ENCODE measurements around the gene AHSP.
"Not testable (repeated sequence)": the region's sequence is repeated elsewhere in the genome, so short reads cannot be mapped to it uniquely, and the experiment has no call there.

The AHSP gene

DNA sequence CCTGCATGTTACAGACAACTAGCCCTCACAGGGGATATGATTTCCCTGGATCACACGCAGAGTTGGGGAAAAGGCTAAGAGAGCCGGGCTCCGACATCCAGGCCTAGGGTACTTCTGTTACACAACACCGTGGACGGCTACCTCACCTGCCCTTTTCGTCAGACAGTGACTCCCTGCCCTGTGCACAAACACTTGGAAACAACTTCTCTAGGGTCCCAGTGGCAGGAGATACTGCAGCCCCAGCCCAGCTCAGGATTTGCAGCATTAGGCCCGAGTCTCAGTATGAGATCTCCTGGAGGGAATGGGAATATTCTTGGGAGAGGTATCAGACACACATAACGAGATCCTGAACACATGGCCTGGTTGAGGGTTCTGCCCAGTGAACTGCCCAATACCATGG lies 27.8 kb upstream of the AHSP start:
- FAIRE-seq (no peak), DNase-seq (ENCODE audit: insufficient read length, low spot score) (no peak)

GRCh38 chr16:31501226-31501965 lies 26.3 kb upstream of the AHSP start:
- DNase-seq (ENCODE audit: insufficient read length, low spot score) (no peak), FAIRE-seq (no peak)

- DNase-seq (ENCODE audit: insufficient read length, low spot score) (no peak), FAIRE-seq (no peak)
Measured at GRCh38 chr16:31501966-31502348, 25.7 kb upstream of the AHSP start.

- DNase-seq (ENCODE audit: insufficient read length, low spot score): no peak
- FAIRE-seq: no peak
Measured at GRCh38 chr16:31502981-31503380, 24.7 kb upstream of the AHSP start.

DNA sequence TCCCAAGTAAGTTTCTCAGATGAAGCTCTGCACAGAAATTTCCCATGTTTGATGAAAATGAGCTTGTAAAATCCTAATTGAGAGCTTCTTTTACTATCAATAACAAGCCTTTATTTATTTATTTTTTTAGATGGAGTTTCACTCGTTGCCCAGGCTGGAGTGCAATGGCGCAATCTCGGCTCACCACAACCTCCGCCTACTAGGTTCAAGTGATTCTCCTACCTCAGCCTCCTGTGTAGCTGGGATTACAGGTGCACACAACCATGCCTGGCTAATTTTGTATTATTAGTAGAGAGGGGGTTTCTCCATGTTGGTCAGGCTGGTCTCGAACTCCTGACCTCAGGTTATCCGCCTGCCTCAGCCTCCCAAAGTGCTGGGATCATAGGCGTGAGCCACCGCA lies 24.1 kb upstream of the AHSP start:
- not testable (repeated sequence) for DNase-seq (ENCODE audit: insufficient read length, low spot score); FAIRE-seq

DNA sequence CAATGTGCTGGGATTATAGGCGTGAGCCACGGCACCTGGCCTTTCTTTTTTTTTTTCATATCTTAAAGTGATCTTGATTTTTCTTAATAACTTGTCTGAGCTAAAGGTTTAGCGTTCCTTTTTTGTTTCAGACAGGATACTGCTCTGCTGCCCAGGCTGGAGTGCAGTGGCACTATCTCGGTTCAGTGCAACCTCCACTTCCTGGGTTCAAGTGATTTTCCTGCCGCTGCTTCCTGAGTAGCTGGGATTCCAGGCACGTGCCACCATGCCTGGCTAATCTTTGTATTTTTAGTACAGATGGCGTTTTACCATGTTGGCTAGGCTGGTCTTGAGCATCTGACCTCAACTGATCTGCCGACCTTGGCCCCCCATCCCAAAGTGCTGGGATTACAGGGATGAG lies 23.5 kb upstream of the AHSP start:
- no peak for FAIRE-seq
- no peak for DNase-seq (ENCODE audit: insufficient read length, low spot score)

DNA sequence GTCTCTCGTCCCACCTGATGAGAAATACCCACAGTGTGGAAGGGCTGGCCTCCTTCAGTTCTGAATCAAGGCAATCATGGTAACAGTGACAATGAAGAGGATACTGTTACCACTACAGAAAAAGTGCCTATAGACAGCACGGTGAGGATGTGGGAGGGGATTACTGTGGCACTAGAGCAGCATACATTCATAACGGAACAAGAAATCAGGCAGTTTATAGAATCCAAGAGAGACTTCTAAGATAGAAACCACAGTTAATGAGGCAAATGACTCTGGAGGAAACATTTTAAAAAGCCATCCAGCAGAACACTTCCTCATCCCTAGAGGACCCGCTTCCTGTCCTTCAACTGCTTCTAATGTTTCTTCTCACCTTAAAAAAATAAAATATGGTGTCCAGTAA lies 22.2 kb upstream of the AHSP start:
- FAIRE-seq: no peak
- DNase-seq (ENCODE audit: insufficient read length, low spot score): no peak

GRCh38 chr16:31507617-31507928 lies 20.1 kb upstream of the AHSP start:
- FAIRE-seq (no peak), DNase-seq (ENCODE audit: insufficient read length, low spot score) (no peak)

DNA sequence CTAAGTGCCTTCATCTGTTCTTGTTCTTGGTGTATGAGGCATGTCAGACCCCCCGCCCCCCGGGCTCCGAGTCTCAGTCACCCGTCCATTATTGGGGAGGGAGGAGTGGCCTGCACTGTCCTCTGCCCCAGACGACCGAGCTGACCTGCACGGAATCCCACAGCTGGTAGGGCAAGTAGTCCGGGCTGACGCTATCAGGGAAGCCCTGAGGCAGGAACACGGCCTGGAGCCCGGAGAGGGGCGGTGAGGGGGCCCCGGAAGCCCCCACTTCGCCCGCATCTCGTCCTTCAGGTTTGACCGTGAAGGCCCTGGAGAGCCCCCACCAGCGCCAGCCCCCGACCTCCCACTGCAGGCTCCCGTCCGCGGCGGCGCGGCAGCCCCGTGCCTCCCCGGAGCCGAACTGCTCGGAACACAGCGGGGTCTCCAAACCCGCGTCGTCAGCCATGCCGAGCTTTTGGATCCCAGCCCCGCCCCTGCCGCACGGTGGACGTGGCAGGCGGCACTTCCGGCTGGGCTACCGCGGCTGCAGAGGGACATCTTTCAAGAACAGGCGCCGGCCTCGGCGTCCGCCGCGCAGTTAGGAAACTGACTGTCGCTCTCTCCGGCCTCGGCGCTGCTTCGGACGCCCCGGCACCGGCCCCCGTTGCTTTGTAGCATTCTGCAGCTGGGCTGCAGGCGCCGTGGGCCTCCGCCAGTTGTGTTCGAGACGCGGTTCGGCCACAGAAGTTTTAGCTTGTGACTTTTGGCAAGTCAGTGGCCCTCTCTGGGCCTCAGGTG lies 19.6 kb upstream of the AHSP start, which contains the start of gene RUSF1:
Gene RUSF1 (minus strand): TSS at position 463 of the 777 bp plus-strand sequence. CDS start 18 bp downstream, at position 445.
- DNase-seq (ENCODE audit: insufficient read length, low spot score) (peak; percentile 83), FAIRE-seq (peak; percentile 47)

DNA sequence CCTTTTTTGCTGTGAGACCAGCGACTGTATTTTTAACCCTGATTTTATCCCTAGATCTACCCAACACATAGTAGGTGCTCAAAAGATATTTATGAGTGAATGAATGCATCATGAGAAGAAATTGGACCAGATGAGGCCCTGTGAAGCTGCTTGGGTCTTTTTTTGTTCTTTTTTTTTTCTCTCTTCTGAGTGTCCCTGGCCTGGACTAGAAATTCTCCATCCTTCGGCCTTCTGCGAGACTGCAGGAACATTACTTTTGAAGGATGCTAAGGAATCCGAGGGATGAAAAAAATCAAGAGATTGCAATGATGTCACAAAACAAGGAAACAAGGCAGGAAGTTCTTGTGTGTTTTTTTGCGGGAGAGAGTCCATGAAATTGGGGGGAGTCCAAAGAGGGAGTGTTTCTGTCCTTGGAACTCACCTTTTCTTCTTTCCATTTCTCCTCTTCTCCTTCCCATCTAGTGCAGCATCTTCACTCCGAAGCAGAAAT lies 18.9 kb upstream of the AHSP start:
- DNase-seq (ENCODE audit: insufficient read length, low spot score) (no peak), FAIRE-seq (peak; percentile 61)

DNA sequence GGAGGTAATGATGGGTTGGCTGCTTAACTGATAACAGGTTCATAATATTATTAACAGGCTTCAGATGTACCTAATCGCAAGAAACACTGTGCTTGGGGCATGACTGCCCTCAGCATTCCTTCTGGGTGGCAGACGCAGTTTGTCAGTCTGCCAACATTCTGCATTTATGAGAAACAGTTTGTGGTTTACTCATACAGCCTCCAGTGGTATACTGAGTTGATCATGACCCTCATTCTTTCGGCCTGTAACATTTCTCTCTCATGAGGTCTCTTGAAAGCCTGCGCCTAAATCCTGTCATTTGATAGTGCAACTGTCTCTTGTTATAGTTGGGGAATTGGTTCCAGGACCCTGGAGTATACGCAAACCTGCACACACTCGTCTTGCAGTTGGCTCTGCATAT lies 14.6 kb upstream of the AHSP start:
- DNase-seq (ENCODE audit: insufficient read length, low spot score): no peak
- no peak for FAIRE-seq

- FAIRE-seq (no peak), DNase-seq (ENCODE audit: insufficient read length, low spot score) (no peak)
Measured at GRCh38 chr16:31513884-31514283, 13.8 kb upstream of the AHSP start.

- no peak for FAIRE-seq
- no peak for DNase-seq (ENCODE audit: insufficient read length, low spot score)
Measured at GRCh38 chr16:31517800-31518402, 9.8 kb upstream of the AHSP start.

DNA sequence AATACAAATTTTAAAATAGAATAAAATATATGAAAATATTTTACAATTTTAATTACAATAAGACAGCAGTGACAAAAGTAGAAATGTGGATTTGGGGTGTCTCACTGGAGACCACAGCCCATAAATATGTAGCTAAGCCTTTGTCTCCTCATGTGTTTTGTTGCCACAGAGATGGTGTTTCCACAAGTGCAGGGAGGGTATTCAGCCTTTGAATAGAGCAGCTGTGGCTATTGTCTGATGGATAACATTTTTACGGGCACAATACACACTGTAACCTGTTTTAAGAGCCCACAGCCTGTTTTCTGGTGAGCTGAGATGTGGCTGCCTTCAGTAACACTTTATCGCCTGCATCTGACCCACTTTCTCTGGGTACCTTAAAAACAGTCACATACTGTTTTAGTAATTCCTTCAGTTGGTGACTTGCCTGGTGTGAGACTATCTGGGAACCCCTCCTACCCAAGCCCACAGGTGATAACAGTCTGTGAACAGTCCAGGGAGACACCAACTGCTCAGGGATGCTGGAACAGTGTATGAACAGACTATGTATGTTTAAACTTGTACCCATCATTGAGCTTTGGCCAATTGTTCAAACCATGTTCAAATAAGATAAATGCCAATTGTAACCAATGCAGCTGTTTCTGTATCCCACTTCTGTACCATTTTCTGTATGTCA lies 7.8 kb upstream of the AHSP start:
- FAIRE-seq (no peak), DNase-seq (ENCODE audit: insufficient read length, low spot score) (no peak)

GRCh38 chr16:31521368-31521767 lies 6.3 kb upstream of the AHSP start:
- no peak for DNase-seq (ENCODE audit: insufficient read length, low spot score)
- no peak for FAIRE-seq

DNA sequence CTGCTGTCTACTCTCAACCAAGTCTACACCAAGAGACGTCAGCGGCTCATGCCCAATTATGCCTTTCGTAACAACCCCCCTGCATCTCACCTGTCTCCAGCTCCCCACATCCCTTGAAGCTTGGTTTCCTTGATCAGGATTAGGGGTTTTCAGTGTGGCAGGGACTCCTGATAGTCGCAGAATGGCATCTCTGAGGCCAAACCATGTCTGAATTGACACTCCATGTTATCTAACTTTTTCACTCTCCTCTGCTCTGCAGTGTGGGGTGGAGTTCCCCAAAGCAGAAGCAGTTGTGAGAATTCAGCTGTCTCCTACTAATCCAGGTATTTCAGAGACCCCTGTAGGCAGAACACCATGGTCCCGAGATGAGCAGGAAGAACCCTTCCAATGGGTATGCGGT lies 5.6 kb upstream of the AHSP start:
- FAIRE-seq (no peak), DNase-seq (ENCODE audit: insufficient read length, low spot score) (no peak)

- not testable (repeated sequence) for FAIRE-seq; DNase-seq (ENCODE audit: insufficient read length, low spot score)
Measured at GRCh38 chr16:31523768-31524167, 3.9 kb upstream of the AHSP start.

DNA sequence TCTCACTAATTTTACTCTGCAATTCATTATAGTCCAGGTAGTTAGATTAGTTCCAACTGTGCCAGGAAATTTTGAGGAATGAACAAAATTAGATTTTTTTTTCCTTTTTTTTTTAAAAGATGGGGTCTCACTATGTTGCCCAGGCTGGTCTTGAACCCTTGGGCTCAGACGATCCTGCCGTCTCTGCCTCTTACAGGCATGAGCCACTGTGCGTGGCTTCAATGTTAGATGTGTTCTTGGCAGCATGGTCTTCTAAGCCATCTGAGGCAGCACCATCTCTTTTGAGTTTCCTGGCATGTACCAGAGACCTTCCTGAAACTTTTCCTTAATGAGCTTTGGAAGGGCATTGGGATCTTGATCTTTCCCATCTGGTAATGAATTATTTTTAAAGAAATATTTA lies 2.6 kb upstream of the AHSP start:
- DNase-seq (ENCODE audit: insufficient read length, low spot score) (no peak), FAIRE-seq (no peak)

DNA sequence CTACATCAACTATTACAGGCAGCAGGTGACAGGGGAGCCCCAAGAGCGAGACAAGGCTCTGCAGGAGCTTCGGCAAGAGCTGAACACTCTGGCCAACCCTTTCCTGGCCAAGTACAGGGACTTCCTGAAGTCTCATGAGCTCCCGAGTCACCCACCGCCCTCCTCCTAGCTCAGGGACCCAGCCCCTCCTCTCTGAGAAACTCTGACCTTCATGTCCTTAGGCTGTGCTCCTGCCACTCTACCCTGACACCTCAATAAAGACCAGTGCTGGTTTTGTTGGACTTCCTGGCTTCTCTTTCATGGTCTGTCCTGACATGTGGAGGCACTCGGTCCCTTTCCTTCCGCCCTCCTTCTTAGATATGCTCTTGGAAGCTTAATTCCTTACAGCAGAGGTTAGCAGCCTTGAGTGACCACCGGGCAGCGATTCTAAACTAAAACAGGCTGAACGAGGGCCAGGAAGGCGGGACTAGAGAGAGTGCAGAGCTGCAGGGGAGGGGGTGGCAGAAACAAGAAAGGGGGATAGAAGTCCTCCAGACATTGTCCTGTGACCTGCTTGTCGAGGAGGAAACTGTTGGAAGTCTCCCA lies 915 bp downstream of the AHSP start:
- DNase-seq (ENCODE audit: insufficient read length, low spot score): no peak
- no peak for FAIRE-seq

GRCh38 chr16:31529108-31529936 lies 1.6 kb downstream of the AHSP start:
- FAIRE-seq (no peak), DNase-seq (ENCODE audit: insufficient read length, low spot score) (no peak)

All from GM19239 (cell line).